OCI-LY7 (cell line): ENCODE measurements around the gene PRKAA1.

Experiments
- EZH2phosphoT487 ChIP-seq: fragments of 200-600 bp; sonication (generic); IDR thresholded peaks from 2 replicates; pipeline ENCODE4 v1.6.1; 2018; ENCODE audit warnings: low read depth, borderline replicate concordance, mild to moderate bottlenecking, mixed run types, antibody characterized with exemption, low read length, moderate library complexity, mixed read lengths
- TF ChIP-seq, protein P1 (sequence below): fragments of 200-600 bp; sonication (generic); conservative IDR thresholded peaks from 2 replicates; pipeline ENCODE4 v1.5.1; 2014; ENCODE audit warnings: mild to moderate bottlenecking, antibody characterized with exemption, low read length, moderate library complexity, mixed read lengths

DNA sequence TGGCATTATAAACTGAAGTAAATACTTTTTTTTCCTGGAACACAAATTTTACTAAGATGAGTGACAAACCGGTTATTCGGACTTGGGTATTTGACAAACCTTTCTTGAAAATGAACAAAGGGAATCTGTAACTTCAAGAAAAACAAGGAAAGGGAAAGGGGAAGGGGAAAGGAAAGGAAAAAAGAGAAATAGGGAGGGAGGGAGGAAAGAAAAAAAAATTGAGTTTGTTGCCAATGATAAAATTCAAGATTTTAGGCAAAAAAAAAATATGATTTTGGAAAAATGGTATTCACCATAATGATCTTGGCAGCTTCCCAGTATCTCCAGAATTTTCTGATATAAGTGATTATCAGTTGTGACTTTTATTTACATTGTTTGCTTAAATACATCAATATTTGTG is 40.8 kb downstream of the PRKAA1 start:
- TF ChIP-seq, protein P1, sequence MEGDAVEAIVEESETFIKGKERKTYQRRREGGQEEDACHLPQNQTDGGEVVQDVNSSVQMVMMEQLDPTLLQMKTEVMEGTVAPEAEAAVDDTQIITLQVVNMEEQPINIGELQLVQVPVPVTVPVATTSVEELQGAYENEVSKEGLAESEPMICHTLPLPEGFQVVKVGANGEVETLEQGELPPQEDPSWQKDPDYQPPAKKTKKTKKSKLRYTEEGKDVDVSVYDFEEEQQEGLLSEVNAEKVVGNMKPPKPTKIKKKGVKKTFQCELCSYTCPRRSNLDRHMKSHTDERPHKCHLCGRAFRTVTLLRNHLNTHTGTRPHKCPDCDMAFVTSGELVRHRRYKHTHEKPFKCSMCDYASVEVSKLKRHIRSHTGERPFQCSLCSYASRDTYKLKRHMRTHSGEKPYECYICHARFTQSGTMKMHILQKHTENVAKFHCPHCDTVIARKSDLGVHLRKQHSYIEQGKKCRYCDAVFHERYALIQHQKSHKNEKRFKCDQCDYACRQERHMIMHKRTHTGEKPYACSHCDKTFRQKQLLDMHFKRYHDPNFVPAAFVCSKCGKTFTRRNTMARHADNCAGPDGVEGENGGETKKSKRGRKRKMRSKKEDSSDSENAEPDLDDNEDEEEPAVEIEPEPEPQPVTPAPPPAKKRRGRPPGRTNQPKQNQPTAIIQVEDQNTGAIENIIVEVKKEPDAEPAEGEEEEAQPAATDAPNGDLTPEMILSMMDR, result no peak
- TF ChIP-seq EZH2phosphoT487, result no peak
